A549 (cell line): ENCODE measurements around the gene PPP1CC. TPM values are rescaled to one million over a fixed set of nuclear protein-coding genes. Genes with fewer than 3 reads are reported as not detected.

Source experiments
- ATAC-seq, 2 experiments: fragments of 200-7000 bp in 1 of 2; fragments of >200 bp in 1 of 2; cut with Nextera tagmentation in 1 of 2; cut with Tn5 transposase in 1 of 2; 3 replicates each; pipeline versions ENCODE4 v1.8.0 to v1.9.1; 2018 to 2020; ENCODE audit warnings: mild to moderate bottlenecking in 1 of 2, moderate library complexity in 1 of 2
- CTCF ChIA-PET: fragments of 300-600 bp; sonication (Branson Sonifier 250); formaldehyde crosslinking; extraction: SDS; loops from one replicate; lab custom pipeline; 2021; ENCODE audit warnings: antibody characterized with exemption, inconsistent platforms; lab: Yijun Ruan, JAX
- POLR2A ChIA-PET: fragments of 350-600 bp; formaldehyde crosslinking; extraction: SDS; loops from one replicate; lab custom pipeline; 2021; ENCODE audit warnings: antibody characterized with exemption, inconsistent platforms; lab: Yijun Ruan, JAX
- DNase-seq, 2 experiments: peaks; one replicate each; pipeline versions ENCODE4 v3.0.0 to v3.0.0-alpha.2; 2011 to 2016; ENCODE audit warnings: low read depth in 1 of 2, low spot score in 1 of 2
- FAIRE-seq: peaks from 2 replicates; lab custom pipeline; 2011; peaks lifted over from hg19 to GRCh38; lab: Jason Lieb, UNC
- H3K27ac ChIP-seq, 2 experiments: fragments of >200 bp; sonication (Bioruptor Twin); formaldehyde crosslinking; 3 replicates each; pipeline ENCODE4 v1.5.1; 2016 to 2017
- H3K4me1 ChIP-seq: fragments of >200 bp; sonication (Bioruptor Twin); formaldehyde crosslinking; 3 replicates; pipeline ENCODE4 v1.6.1; 2016
- H3K4me2 ChIP-seq: fragments of >200 bp; sonication (Bioruptor Twin); formaldehyde crosslinking; 3 replicates; pipeline ENCODE4 v1.6.1; 2016
- H3K4me3 ChIP-seq: fragments of >200 bp; sonication (Bioruptor Twin); formaldehyde crosslinking; 3 replicates; pipeline ENCODE4 v1.5.1; 2016
- H3K9me3 ChIP-seq: fragments of >200 bp; sonication (Bioruptor Twin); formaldehyde crosslinking; 3 replicates; pipeline ENCODE4 v1.6.1; 2016
- CBX2 ChIP-seq: fragments of 200-600 bp; sonication (generic); IDR thresholded peaks from 2 replicates; pipeline ENCODE4 v1.6.1; 2016; ENCODE audit warnings: low read depth, mild to moderate bottlenecking, borderline replicate concordance
- CHD2 ChIP-seq: fragments of 150-350 bp; IDR thresholded peaks from 2 replicates; pipeline ENCODE4 v1.6.1; 2014; ENCODE audit warnings: low read length; ENCODE audit not compliant: partially characterized antibody
- CHD4 ChIP-seq: fragments of 200-600 bp; sonication (generic); IDR thresholded peaks from 2 replicates; pipeline ENCODE4 v1.6.1; 2016; ENCODE audit warnings: antibody characterized with exemption, mild to moderate bottlenecking, borderline replicate concordance
- EHMT2 ChIP-seq: fragments of 200-600 bp; sonication (generic); IDR thresholded peaks from 2 replicates; pipeline ENCODE4 v1.6.1; 2016; ENCODE audit warnings: antibody characterized with exemption, low read depth, mild to moderate bottlenecking, moderate library complexity
- ESRRA ChIP-seq: fragments of 150-350 bp; IDR thresholded peaks from 2 replicates; pipeline ENCODE4 v1.6.1; 2014; ENCODE audit warnings: mild to moderate bottlenecking, low read length, borderline replicate concordance
- FOSB ChIP-seq: fragments of 250-450 bp; sonication (Bioruptor Pico); IDR thresholded peaks from 2 replicates; pipeline ENCODE4 v1.5.0; 2020; ENCODE audit warnings: mild to moderate bottlenecking, moderate library complexity
- FOSL2 ChIP-seq, 2 experiments: fragments of 450-650 bp in 1 of 2; fragments of >200 bp in 1 of 2; sonication (Bioruptor Twin) in 1 of 2; formaldehyde crosslinking; IDR thresholded peaks; 2 replicates each; pipeline versions ENCODE4 v1.5.0 to v1.6.1; 2016 to 2020; ENCODE audit warnings: mild to moderate bottlenecking in 1 of 2, moderate library complexity in 1 of 2
- HOXB5 ChIP-seq: fragments of 250-450 bp; sonication (Bioruptor Pico); IDR thresholded peaks from 2 replicates; pipeline ENCODE4 v1.5.0; 2020; ENCODE audit warnings: mild to moderate bottlenecking, moderate library complexity
- KDM1A ChIP-seq: fragments of 200-600 bp; sonication (generic); IDR thresholded peaks from 2 replicates; pipeline ENCODE4 v1.6.1; 2016; ENCODE audit warnings: low read depth, mild to moderate bottlenecking
- KDM5A ChIP-seq: fragments of 200-600 bp; sonication (generic); IDR thresholded peaks from 2 replicates; pipeline ENCODE4 v1.6.1; 2016; ENCODE audit warnings: antibody characterized with exemption, mild to moderate bottlenecking
- MAFK ChIP-seq: fragments of 450-650 bp; IDR thresholded peaks from 2 replicates; pipeline ENCODE4 v1.6.1; 2014; ENCODE audit not compliant: partially characterized antibody
- NFE2L2 ChIP-seq: fragments of 150-350 bp; conservative IDR thresholded peaks from 2 replicates; pipeline ENCODE4 v1.6.1; 2014; ENCODE audit warnings: low read length
- NPAS2 ChIP-seq: fragments of 250-450 bp; sonication (Bioruptor Pico); IDR thresholded peaks from 2 replicates; pipeline ENCODE4 v1.8.0; 2022; ENCODE audit warnings: mild to moderate bottlenecking, moderate library complexity, borderline replicate concordance
- PHF8 ChIP-seq: fragments of 200-600 bp; sonication (generic); IDR thresholded peaks from 2 replicates; pipeline ENCODE4 v1.6.1; 2016; ENCODE audit warnings: low read depth, mild to moderate bottlenecking, antibody characterized with exemption, moderate library complexity, borderline replicate concordance
- RAD21 ChIP-seq, 2 experiments: fragments of >200 bp in 1 of 2; sonication (Bioruptor Twin) in 1 of 2; formaldehyde crosslinking in 1 of 2; IDR thresholded peaks in 1 of 2; conservative IDR thresholded peaks in 1 of 2; 2 replicates in 1 of 2; 3 replicates in 1 of 2; pipeline ENCODE4 v1.6.1; 2012 to 2018; ENCODE audit warnings: inconsistent platforms in 1 of 2
- RARB ChIP-seq: fragments of 250-450 bp; sonication (Bioruptor Pico); IDR thresholded peaks from 2 replicates; pipeline ENCODE4 v1.8.0; 2021; ENCODE audit warnings: mild to moderate bottlenecking, moderate library complexity
- SMC3 ChIP-seq: fragments of >200 bp; sonication (Bioruptor Twin); formaldehyde crosslinking; IDR thresholded peaks from 3 replicates; pipeline ENCODE4 v1.6.1; 2018; ENCODE audit warnings: inconsistent platforms
- SREBF2 ChIP-seq: fragments of 450-650 bp; IDR thresholded peaks from 2 replicates; pipeline ENCODE4 v1.6.1; 2014; ENCODE audit warnings: mild to moderate bottlenecking, moderate library complexity
- TP53 ChIP-seq: fragments of 250-450 bp; sonication (Bioruptor Pico); IDR thresholded peaks from 2 replicates; pipeline ENCODE4 v1.5.0; 2021; ENCODE audit warnings: mild to moderate bottlenecking, moderate library complexity
- ZC3H11A ChIP-seq: fragments of 450-650 bp; IDR thresholded peaks from 2 replicates; pipeline ENCODE4 v1.6.1; 2014; ENCODE audit warnings: antibody characterized with exemption, mild to moderate bottlenecking
- ZFP36 ChIP-seq: fragments of 450-650 bp; IDR thresholded peaks from 2 replicates; pipeline ENCODE4 v1.6.1; 2014; ENCODE audit warnings: borderline replicate concordance; ENCODE audit not compliant: partially characterized antibody
- ZNF302 ChIP-seq: fragments of 250-450 bp; sonication (Bioruptor Pico); IDR thresholded peaks from 2 replicates; pipeline ENCODE4 v1.9.0; 2021; ENCODE audit warnings: inconsistent platforms, mild to moderate bottlenecking, moderate library complexity
- ZSCAN20 ChIP-seq: fragments of 250-450 bp; sonication (Bioruptor Pico); IDR thresholded peaks from 2 replicates; pipeline ENCODE4 v1.8.0; 2022; ENCODE audit warnings: mild to moderate bottlenecking, moderate library complexity
- WGBS: methylation state at CpG from one replicate; pipeline ENCODE4 v1.1.6; 2017; ENCODE audit errors: missing lambda C conversion rate; 5-methylcytosine and 5-hydroxymethylcytosine counted together
- polyA plus RNA-seq, 4 experiments: library from polyadenylated mRNA; depleted of rRNA in 3 of 4; stranded (reverse); fragments of >200 nt; fragmentation: RNase III in 1 of 4; extraction: RNeasy Plus Mini Kit Qiagen cat#74134 plus additional on column Dnase treatment in 1 of 4; gene quantifications; 2 replicates in 3 of 4; 3 replicates in 1 of 4; pipeline ENCODE4 v1.2.3, GENCODE V29; 2011 to 2017
- TF ChIP-seq, protein P1 (sequence below): IDR thresholded peaks from 2 replicates; pipeline ENCODE4 v1.6.1; 2012
- TF ChIP-seq, protein P2 (sequence below): fragments of >200 bp; sonication (Bioruptor Twin); formaldehyde crosslinking; IDR thresholded peaks from 3 replicates; pipeline ENCODE4 v1.5.1; 2016
- TF ChIP-seq, protein P3 (sequence below): fragments of 450-650 bp; IDR thresholded peaks from 2 replicates; pipeline ENCODE4 v1.6.1; 2014; ENCODE audit warnings: antibody characterized with exemption
- TF ChIP-seq, protein P4 (sequence below): IDR thresholded peaks from 2 replicates; pipeline ENCODE4 v1.6.1; 2012; ENCODE audit warnings: low read depth, borderline replicate concordance

PPP1CC gene
- polyA plus RNA-seq, 2 of the 4 experiments (the other 2 are of a cell fraction): 131 to 258 TPM

DNA sequence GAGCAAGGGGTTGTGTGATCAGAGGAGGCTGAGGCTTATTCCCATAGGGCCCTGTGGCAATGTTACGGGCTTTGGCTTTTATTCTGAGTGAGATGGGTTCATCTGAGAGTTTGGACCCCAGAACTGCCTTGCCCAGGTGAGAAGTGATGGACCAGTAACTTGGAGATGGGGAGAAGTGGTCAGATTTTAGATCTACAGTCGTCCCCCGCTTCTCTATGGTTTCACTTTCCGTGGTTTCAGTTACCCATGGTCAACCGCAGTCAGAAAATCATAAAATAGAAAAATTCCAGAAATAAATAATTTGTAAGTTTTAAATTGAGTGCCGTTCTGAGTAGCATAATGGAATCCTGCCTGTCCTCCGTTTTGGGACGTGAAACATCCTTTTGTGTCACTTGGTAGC, 40.2 kb upstream of the PPP1CC start:
- DNase-seq (no peak), FAIRE-seq (no peak), ATAC-seq (no peak)
- CTCF ChIA-PET: interaction anchor here (1.2 kb wide), 1 partner anchor 55 kb away, joined by 3 read pairs; no protein-coding TSS in a partner anchor
- no peaks in the 10 kb centered on the region for H3K4me1 ChIP-seq
- H3K9me3 ChIP-seq: no peaks in the 10 kb centered on the region
- TF ChIP-seq ZSCAN20 (CRISPR knock-in tag) (no peak), FOSB (CRISPR knock-in tag) (no peak), KDM5A (no peak), CHD2 (no peak), HOXB5 (no peak), EHMT2 (no peak), RAD21 (conservative IDR thresholded peaks at IDR 0.05 in 1 of 2, IDR thresholded peaks at IDR 0.05 in 1 of 2) (no peak), TP53 (no peak)
- TF ChIP-seq, protein P1, sequence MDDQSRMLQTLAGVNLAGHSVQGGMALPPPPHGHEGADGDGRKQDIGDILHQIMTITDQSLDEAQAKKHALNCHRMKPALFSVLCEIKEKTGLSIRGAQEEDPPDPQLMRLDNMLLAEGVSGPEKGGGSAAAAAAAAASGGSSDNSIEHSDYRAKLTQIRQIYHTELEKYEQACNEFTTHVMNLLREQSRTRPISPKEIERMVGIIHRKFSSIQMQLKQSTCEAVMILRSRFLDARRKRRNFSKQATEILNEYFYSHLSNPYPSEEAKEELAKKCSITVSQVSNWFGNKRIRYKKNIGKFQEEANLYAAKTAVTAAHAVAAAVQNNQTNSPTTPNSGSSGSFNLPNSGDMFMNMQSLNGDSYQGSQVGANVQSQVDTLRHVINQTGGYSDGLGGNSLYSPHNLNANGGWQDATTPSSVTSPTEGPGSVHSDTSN: no peak
- no peak overlapping the region for H3K4me3 ChIP-seq
- H3K4me2 ChIP-seq: no peak overlapping the region
- POLR2A ChIA-PET: no interaction called here
- WGBS: 79% methylated on average over 8 of the region's 8 CpGs
- no peak overlapping the region for H3K27ac ChIP-seq

DNA sequence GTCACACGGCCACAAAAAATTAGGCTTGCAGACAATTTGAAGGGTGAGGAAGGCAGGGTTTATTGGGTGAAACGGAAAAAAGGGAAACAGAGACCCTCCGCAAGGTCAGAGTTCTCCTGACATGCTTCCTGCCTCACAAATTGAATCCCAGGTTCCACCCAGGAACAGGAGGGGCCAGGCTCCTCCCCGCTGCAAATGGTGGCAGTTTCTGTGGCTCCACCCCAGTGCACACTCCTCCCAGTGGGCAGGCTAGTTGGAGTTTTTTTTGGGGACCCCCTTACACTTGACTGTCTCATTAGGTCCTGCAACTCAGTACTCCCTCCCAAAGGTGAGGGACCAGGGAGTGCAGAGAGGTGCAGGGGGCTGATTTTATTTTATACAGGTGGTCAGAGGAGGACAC, 39.4 kb upstream of the PPP1CC start:
- ChIA-PET CTCF (interaction anchor here (0.8 to 1.0 kb wide), 2 partner anchors 11 to 25 kb away, joined by 3 to 4 read pairs; no protein-coding TSS in a partner anchor), POLR2A (no interaction called here)
- H3K4me1 ChIP-seq: no peaks in the 10 kb centered on the region
- 68% methylated on average over 4 of the region's 4 CpGs for WGBS
- H3K4me2 ChIP-seq: no peak overlapping the region
- TF ChIP-seq KDM1A: no peak
- no peak for TF ChIP-seq ZC3H11A
- TF ChIP-seq RARB (CRISPR knock-in tag): no peak
- TF ChIP-seq MAFK: no peak
- no peak for TF ChIP-seq FOSB (CRISPR knock-in tag)
- no peak for TF ChIP-seq FOSL2 (IDR thresholded peaks at IDR 0.05)
- TF ChIP-seq FOSL2 (CRISPR knock-in tag; IDR thresholded peaks at IDR 0.05): no peak
- TF ChIP-seq NFE2L2: no peak
- TF ChIP-seq ZSCAN20 (CRISPR knock-in tag): no peak
- no peak for TF ChIP-seq SREBF2
- TF ChIP-seq CHD4: no peak
- no peak for TF ChIP-seq CBX2
- no peak for TF ChIP-seq PHF8
- TF ChIP-seq ZFP36: no peak
- TF ChIP-seq ZNF302 (CRISPR knock-in tag): no peak
- TF ChIP-seq, protein P2, sequence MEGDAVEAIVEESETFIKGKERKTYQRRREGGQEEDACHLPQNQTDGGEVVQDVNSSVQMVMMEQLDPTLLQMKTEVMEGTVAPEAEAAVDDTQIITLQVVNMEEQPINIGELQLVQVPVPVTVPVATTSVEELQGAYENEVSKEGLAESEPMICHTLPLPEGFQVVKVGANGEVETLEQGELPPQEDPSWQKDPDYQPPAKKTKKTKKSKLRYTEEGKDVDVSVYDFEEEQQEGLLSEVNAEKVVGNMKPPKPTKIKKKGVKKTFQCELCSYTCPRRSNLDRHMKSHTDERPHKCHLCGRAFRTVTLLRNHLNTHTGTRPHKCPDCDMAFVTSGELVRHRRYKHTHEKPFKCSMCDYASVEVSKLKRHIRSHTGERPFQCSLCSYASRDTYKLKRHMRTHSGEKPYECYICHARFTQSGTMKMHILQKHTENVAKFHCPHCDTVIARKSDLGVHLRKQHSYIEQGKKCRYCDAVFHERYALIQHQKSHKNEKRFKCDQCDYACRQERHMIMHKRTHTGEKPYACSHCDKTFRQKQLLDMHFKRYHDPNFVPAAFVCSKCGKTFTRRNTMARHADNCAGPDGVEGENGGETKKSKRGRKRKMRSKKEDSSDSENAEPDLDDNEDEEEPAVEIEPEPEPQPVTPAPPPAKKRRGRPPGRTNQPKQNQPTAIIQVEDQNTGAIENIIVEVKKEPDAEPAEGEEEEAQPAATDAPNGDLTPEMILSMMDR: no peak
- TF ChIP-seq ESRRA: no peak
- TF ChIP-seq SMC3: no peak
- TF ChIP-seq NPAS2 (CRISPR knock-in tag): no peak
- TF ChIP-seq, protein P3, sequence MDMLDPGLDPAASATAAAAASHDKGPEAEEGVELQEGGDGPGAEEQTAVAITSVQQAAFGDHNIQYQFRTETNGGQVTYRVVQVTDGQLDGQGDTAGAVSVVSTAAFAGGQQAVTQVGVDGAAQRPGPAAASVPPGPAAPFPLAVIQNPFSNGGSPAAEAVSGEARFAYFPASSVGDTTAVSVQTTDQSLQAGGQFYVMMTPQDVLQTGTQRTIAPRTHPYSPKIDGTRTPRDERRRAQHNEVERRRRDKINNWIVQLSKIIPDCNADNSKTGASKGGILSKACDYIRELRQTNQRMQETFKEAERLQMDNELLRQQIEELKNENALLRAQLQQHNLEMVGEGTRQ: no peak
- TF ChIP-seq, protein P4, sequence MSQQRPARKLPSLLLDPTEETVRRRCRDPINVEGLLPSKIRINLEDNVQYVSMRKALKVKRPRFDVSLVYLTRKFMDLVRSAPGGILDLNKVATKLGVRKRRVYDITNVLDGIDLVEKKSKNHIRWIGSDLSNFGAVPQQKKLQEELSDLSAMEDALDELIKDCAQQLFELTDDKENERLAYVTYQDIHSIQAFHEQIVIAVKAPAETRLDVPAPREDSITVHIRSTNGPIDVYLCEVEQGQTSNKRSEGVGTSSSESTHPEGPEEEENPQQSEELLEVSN: no peak
- ATAC-seq (no peak), DNase-seq (no peak), FAIRE-seq (no peak)
- no peak overlapping the region for H3K4me3 ChIP-seq
- H3K27ac ChIP-seq: no peak overlapping the region
- no peaks in the 10 kb centered on the region for H3K9me3 ChIP-seq
